Left ventricle myocardium inferior (tissue), 1 donor: Measurements from ENCODE around the gene MRFAP1L1. TPM values are rescaled to one million over a fixed set of nuclear protein-coding genes. Genes with fewer than 3 reads are reported as not detected.

Source experiments
- DNase-seq: peaks from one replicate; pipeline ENCODE4 v3.0.0-alpha.2; 2020
- H3K27ac ChIP-seq: fragments of 200-600 bp; replicated peaks from 2 replicates; pipeline ENCODE4 v1.8.0; 2021
- H3K27me3 ChIP-seq: fragments of 200-600 bp; 2 replicates; pipeline ENCODE4 v1.8.0; 2021; ENCODE audit warnings: low read depth
- H3K36me3 ChIP-seq: fragments of 200-600 bp; 2 replicates; pipeline ENCODE4 v1.8.0; 2021
- H3K4me1 ChIP-seq: fragments of 200-600 bp; 2 replicates; pipeline ENCODE4 v1.8.0; 2021
- H3K4me3 ChIP-seq: fragments of 200-600 bp; 2 replicates; pipeline ENCODE4 v1.8.0; 2021; ENCODE audit warnings: mild to moderate bottlenecking, moderate library complexity
- H3K9me3 ChIP-seq: fragments of 200-600 bp; replicated peaks from 2 replicates; pipeline ENCODE4 v1.8.0; 2021
- intact Hi-C: fragments of 100-400 bp; cut with micrococcal nuclease; formaldehyde crosslinking; loops from one replicate; pipeline ENCODE4 v1.11.0; 2022
- total RNA-seq: library from RNA; stranded (reverse); fragmentation: NEBNext Ultra II Directional; extraction: Animal tissue kit (Norgen Biotek cat#: 25700); gene quantifications from one replicate; pipeline ENCODE4 v1.2.1, GENCODE V29; 2021
- TF ChIP-seq, protein P1 (sequence below): fragments of 200-600 bp; IDR thresholded peaks from 2 replicates; pipeline ENCODE4 v1.8.0; 2021; ENCODE audit warnings: antibody characterized with exemption, mild to moderate bottlenecking, borderline replicate concordance
- donor health status: DM: no; HTN: yes; CAD: no; lungs with severe emphysema.

MRFAP1L1 gene
- total RNA-seq, 1 donor from 2014 or later = 41.5 TPM

DNA sequence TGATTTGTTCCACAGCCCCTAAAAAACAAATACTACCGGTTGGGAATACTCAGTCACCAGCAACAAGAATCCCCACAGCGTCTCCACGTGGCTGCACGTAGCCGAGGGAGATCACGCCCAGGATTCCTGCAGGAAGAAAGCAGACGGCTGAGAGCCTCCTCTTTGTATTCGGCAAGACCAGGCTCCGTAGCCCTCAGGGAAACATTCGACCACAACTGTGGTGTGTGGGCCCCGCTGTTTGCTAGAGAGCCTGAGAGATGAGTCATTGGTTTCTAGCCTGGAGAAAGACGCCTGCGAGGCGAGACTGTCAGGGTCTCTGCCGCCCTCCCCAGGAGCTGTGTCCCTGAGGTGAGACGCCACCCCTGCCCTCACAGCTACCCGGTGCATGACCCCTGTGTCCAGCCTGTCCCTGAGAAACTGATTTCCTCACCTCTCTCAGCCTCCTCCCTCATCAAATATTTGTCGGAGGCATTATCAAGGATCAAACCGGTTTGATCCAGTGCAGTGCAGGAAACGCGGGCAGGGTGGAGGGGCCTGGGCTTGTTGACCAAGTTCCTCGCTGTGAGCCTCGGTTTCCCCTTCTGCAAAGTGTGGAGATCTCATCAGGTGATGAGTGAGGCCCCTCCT is 20.7 kb downstream of the MRFAP1L1 start:
- H3K27me3 ChIP-seq = no peaks in the 10 kb centered on the region
- no peaks in the 10 kb centered on the region for H3K36me3 ChIP-seq
- no peak for DNase-seq
- H3K4me1 ChIP-seq = peaks cover 21% of the 10 kb centered on the region
- H3K4me3 ChIP-seq = no peak overlapping the region
- intact Hi-C loops = no loop called here
- H3K27ac ChIP-seq = no peak overlapping the region
- H3K9me3 ChIP-seq = no peaks in the 10 kb centered on the region
- TF ChIP-seq, protein P1, sequence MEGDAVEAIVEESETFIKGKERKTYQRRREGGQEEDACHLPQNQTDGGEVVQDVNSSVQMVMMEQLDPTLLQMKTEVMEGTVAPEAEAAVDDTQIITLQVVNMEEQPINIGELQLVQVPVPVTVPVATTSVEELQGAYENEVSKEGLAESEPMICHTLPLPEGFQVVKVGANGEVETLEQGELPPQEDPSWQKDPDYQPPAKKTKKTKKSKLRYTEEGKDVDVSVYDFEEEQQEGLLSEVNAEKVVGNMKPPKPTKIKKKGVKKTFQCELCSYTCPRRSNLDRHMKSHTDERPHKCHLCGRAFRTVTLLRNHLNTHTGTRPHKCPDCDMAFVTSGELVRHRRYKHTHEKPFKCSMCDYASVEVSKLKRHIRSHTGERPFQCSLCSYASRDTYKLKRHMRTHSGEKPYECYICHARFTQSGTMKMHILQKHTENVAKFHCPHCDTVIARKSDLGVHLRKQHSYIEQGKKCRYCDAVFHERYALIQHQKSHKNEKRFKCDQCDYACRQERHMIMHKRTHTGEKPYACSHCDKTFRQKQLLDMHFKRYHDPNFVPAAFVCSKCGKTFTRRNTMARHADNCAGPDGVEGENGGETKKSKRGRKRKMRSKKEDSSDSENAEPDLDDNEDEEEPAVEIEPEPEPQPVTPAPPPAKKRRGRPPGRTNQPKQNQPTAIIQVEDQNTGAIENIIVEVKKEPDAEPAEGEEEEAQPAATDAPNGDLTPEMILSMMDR = no peak

DNA sequence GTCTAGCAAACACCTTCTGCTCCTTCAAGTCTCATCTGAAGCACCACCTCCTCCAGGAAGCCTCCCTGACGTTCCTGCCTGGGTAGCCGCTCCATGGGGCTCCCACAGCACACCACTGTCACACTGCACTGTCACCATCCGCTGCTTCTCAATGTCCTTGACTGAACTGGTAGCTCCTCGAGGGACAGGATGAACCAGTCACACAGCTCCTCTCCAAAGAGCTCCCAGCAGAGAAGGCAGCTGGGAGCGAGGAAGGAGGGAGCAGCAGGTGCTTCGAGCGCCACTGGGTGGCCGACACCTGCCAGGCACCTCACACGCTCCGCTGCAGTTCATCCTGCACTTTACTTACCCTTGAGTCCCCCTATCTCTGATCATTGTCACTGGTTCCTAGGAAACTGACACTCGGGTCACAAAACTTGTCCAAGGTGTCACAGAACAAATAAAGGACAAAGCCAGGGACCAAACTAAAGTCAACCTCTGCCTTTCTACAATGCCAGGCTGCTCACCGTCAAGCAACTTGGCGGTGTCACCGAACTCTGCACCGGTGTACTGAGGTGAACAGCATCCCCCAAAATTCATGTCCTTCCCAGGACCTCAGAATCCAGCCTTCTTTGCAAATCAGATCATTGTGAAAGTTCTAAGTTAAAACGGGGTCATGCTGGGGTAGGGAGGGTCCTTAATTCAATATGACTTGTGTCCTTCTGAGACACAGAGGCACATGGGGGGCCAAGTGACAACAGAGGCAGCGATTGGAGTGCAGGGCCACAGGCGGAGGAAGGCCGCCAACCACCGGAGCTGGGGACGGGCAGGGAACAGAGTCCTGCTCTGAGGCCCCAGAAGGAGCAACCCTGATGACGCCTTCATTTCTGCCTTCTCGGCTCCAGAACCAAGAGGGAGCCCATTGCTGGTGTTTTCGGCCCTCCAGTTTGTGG is 21.5 kb downstream of the MRFAP1L1 start:
- no peaks in the 10 kb centered on the region for H3K36me3 ChIP-seq
- TF ChIP-seq, protein P1 = no peak
- intact Hi-C loops = no loop called here
- H3K4me1 ChIP-seq = peaks cover 16% of the 10 kb centered on the region
- no peak overlapping the region for H3K4me3 ChIP-seq
- no peaks in the 10 kb centered on the region for H3K27me3 ChIP-seq
- no peak for DNase-seq
- no peak overlapping the region for H3K27ac ChIP-seq
- H3K9me3 ChIP-seq = no peaks in the 10 kb centered on the region

DNA sequence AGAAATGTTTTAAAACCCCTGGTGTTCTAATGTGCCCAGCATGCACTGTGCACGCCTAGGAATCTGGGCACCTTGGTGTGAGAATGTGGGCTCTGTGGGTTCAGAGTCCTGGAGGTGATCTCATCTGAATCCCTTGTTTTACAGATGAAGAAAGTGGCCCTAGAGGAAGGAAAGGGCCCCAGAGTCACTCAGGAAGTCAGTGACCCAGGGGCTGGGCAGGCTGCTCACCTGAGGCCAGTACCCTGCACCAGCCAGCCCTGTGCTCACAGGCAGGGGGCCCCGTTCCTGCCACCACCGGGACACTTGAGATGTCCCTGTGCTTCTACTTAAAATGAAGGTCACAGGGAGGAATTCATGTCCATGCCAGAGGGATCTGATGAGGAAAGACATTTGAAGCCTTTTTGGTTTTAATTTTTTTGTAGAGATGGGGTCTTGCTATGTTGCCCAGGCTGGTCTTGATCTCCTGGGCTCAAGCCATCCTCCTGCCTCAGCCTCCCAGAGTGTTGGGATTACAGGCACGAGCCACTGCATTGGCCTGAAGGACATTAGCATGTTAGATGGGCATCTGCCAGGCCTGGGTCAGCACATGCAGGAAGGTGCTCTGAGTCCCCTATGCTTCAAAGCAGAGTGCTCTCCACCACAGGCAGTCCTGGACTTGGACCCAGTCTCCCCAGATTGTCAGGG is 23.4 kb downstream of the MRFAP1L1 start:
- Histone ChIP-seq H3K27me3 (no peaks in the 10 kb centered on the region), H3K4me1 (peaks cover 16% of the 10 kb centered on the region), H3K4me3 (no peak overlapping the region), H3K9me3 (no peaks in the 10 kb centered on the region), H3K27ac (no peak overlapping the region), H3K36me3 (no peaks in the 10 kb centered on the region)
- no peak for DNase-seq
- TF ChIP-seq, protein P1 = no peak
- intact Hi-C loops = no loop called here

DNA sequence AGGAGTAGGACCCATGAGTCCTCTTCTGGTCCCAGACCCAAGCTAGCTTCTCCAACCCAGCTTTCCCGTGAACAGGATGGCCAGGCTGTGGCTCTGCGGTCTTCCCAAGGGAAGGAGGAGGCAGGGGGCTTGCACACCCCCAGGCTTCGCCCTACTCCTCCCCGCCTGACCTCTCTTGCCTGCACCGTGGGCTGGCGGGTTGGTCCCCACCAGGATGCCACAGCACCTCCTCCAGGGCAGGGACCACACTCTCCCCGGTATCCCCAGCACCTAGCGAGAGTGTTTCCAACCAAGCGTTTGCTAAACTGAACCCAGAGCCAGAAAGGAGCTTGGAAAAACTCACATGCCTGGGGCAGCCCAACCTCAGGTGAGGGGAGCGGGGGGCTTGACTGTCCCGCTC is 25.0 kb downstream of the MRFAP1L1 start:
- Histone ChIP-seq H3K9me3 (no peaks in the 10 kb centered on the region), H3K27ac (no peak overlapping the region), H3K4me3 (no peak overlapping the region), H3K27me3 (no peaks in the 10 kb centered on the region), H3K4me1 (peaks cover 16% of the 10 kb centered on the region), H3K36me3 (no peaks in the 10 kb centered on the region)
- no peak for DNase-seq
- TF ChIP-seq, protein P1 = no peak
- intact Hi-C loops = no loop called here

DNA sequence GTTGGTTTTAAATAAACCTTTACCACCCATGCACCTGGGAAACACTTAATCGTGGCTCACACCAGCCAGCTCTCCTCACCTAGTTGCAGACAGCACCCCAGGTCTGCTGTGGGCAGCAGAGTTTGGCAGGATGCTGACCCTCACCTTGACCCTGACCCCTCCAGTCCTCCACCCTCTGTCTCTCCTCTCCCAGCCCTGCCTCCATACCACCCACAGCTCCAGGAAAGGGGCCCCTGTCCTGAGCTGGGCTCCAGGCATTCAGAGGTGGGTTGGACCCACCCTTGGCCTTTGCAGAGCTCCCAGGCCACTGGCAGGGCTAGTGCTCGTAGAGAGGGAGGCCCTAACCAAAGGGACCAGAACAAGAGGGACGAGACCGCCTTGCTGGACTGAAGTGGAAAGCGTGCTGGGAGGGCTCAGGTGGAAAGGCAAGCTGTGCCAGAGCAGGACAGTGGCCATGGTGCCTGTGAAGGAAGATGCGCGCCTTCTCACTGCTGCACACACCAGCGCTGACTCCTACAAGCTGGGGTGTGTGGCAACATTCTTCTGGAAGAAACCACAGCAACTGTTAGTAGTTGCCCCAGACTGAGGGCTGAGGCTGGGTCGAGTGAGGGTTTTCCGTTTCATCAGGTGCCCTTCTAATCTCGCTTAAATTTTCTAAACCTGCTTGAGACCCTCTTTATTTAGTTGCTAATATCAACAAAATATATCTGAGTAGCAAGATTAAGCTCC is 26.6 kb downstream of the MRFAP1L1 start:
- no peak overlapping the region for H3K4me3 ChIP-seq
- no peak overlapping the region for H3K27ac ChIP-seq
- TF ChIP-seq, protein P1 = no peak
- intact Hi-C loops = no loop called here
- DNase-seq = no peak
- no peaks in the 10 kb centered on the region for H3K27me3 ChIP-seq
- no peaks in the 10 kb centered on the region for H3K36me3 ChIP-seq
- H3K9me3 ChIP-seq = no peaks in the 10 kb centered on the region
- H3K4me1 ChIP-seq = peaks cover 2% of the 10 kb centered on the region
